PC-3 (cell line): ENCODE results near the gene SERPINB8. TPM values are rescaled to one million over a fixed set of nuclear protein-coding genes. Genes with fewer than 3 reads are reported as not detected.
A peak's percentile ranks its signal among the peaks of the same experiment; 100 is the strongest.

Source experiments
- ATAC-seq: fragments of 200-7000 bp; cut with Tn5 transposase; 2 replicates; pipeline ENCODE4 v1.9.1; 2020; ENCODE audit warnings: mild to moderate bottlenecking, moderate library complexity
- BruUV-seq: library from RNA; stranded (reverse); fragments of 400-500 nt; replicated peaks from 2 replicates; lab custom pipeline; 2021; lab: Mats Ljungman, UMichigan
- CTCF ChIA-PET: fragments of 300-600 bp; sonication (Branson Sonifier 250); formaldehyde crosslinking; loops from one replicate; lab custom pipeline; 2022; ENCODE audit warnings: antibody characterized with exemption; lab: Charles Lee
- POLR2A ChIA-PET: fragments of 300-600 bp; sonication (Branson Sonifier 250); formaldehyde crosslinking; loops from one replicate; lab custom pipeline; 2022; ENCODE audit warnings: antibody characterized with exemption; ENCODE audit not compliant: unreplicated experiment; lab: Charles Lee
- DNase-seq: peaks from one replicate; pipeline ENCODE4 v3.0.0-alpha.2; 2015
- H2AFZ ChIP-seq: fragments of 300-600 bp; sonication (generic); 2 replicates; pipeline ENCODE4 v1.6.0; 2016; ENCODE audit warnings: antibody characterized with exemption, low read length
- H3F3A ChIP-seq: fragments of 300-600 bp; sonication (generic); one replicate; pipeline ENCODE4 v1.6.0; 2017; ENCODE audit warnings: antibody characterized with exemption, low read length, control low read depth, mild to moderate bottlenecking; ENCODE audit not compliant: unreplicated experiment
- H3K27ac ChIP-seq: fragments of 300-600 bp; sonication (generic); 2 replicates; pipeline ENCODE4 v1.5.1; 2016; ENCODE audit warnings: mild to moderate bottlenecking, low read length
- H3K27me3 ChIP-seq: fragments of 300-600 bp; sonication (generic); 2 replicates; pipeline ENCODE4 v1.6.1; 2016; ENCODE audit warnings: low read length, mixed read lengths
- H3K36me3 ChIP-seq: fragments of 300-600 bp; sonication (generic); 2 replicates; pipeline ENCODE4 v1.6.1; 2016; ENCODE audit warnings: low read depth, mixed run types, low read length, mixed read lengths
- H3K4me1 ChIP-seq: fragments of 300-600 bp; sonication (generic); 2 replicates; pipeline ENCODE4 v1.5.1; 2016; ENCODE audit warnings: low read length; ENCODE audit not compliant: insufficient read depth
- H3K4me2 ChIP-seq: fragments of 300-600 bp; sonication (generic); 2 replicates; pipeline ENCODE4 v1.6.0; 2016; ENCODE audit warnings: low read length
- H3K4me3 ChIP-seq: fragments of 300-600 bp; sonication (generic); 2 replicates; pipeline ENCODE4 v1.5.1; 2016; ENCODE audit warnings: mild to moderate bottlenecking, low read length, mixed read lengths
- H3K79me2 ChIP-seq: fragments of 300-600 bp; sonication (generic); 2 replicates; pipeline ENCODE4 v1.6.1; 2017; ENCODE audit warnings: low read length, mixed read lengths
- H3K9ac ChIP-seq: fragments of 300-600 bp; sonication (generic); 2 replicates; pipeline ENCODE4 v1.6.0; 2016; ENCODE audit warnings: mild to moderate bottlenecking, low read length
- H3K9me2 ChIP-seq: fragments of 300-600 bp; sonication (generic); replicated peaks from 2 replicates; pipeline ENCODE4 v1.6.1; 2016; ENCODE audit warnings: mixed run types, low read length, mixed read lengths
- H3K9me3 ChIP-seq: fragments of 300-600 bp; sonication (generic); 2 replicates; pipeline ENCODE4 v1.6.1; 2016; ENCODE audit warnings: low read length, mixed read lengths
- H4K20me1 ChIP-seq: fragments of 300-600 bp; sonication (generic); 2 replicates; pipeline ENCODE4 v1.6.1; 2016; ENCODE audit warnings: low read length, mixed read lengths
- EZH2 ChIP-seq: fragments of 300-600 bp; sonication (generic); IDR thresholded peaks from one replicate; pipeline ENCODE4 v1.6.1; 2017; ENCODE audit warnings: antibody characterized with exemption, mild to moderate bottlenecking, low read length; ENCODE audit not compliant: unreplicated experiment
- EZH2phosphoT487 ChIP-seq: fragments of 300-600 bp; sonication (generic); IDR thresholded peaks from 2 replicates; pipeline ENCODE4 v1.6.1; 2018; ENCODE audit warnings: mild to moderate bottlenecking, antibody characterized with exemption, low read length, borderline replicate concordance
- intact Hi-C: fragments of 100-400 bp; cut with micrococcal nuclease; formaldehyde crosslinking; loops from 2 replicates; pipeline ENCODE4 v1.9.0; 2023
- total RNA-seq: library from RNA; depleted of rRNA; stranded (reverse); fragments of >200 nt; gene quantifications from 2 replicates; pipeline ENCODE4 v1.2.3, GENCODE V29; 2014
- TF ChIP-seq, protein P1 (sequence below): fragments of 300-600 bp; sonication (generic); conservative IDR thresholded peaks from 2 replicates; pipeline ENCODE4 v1.5.1; 2017; ENCODE audit warnings: antibody characterized with exemption, low read depth, mild to moderate bottlenecking, low read length

SERPINB8 gene
- total RNA-seq, 1 experiment from 2014 or later = 21.1 TPM

DNA sequence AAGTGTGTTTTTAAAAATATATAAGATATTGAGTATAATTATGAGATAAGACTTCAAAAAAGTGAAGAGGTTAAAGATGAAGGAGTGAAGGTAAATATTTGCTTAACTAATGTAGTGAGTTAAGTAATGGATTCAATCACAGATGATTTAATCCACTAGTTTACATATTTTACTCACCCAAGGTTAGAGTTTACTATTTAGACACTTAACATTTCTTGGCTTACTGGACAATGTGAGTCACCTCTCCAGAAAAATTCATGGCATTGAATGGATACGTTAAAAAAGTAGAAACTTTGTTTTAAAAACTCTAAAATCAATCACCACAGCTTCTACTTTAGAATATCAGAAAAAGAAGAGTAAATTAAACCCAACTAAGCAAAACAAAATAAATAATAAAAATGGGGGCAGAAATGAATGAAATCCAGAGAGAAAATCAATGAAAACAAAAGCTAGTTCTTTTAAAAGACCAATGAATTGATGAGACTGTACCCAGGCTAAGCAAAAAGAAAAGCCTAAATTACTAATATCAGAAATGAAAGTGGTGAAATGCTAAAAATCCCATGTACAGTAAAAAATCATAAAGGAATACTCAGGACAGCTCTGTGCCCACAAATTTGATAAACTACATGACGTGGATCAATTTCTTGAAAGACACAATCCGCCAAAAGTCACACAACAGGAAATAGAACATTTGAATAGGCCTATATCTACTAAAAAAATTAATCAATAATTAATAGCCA is 22.7 kb upstream of the SERPINB8 start:
- CTCF ChIA-PET = no interaction called here
- H3K27me3 ChIP-seq = no peaks in the 10 kb centered on the region
- H3K9me3 ChIP-seq = no peaks in the 10 kb centered on the region
- H3K9ac ChIP-seq = no peak overlapping the region
- H3K9me2 ChIP-seq = no peaks in the 10 kb centered on the region
- no peaks in the 10 kb centered on the region for H3K36me3 ChIP-seq
- DNase-seq (no peak), ATAC-seq (no peak)
- no peak for TF ChIP-seq EZH2
- TF ChIP-seq EZH2phosphoT487 = no peak
- TF ChIP-seq, protein P1, sequence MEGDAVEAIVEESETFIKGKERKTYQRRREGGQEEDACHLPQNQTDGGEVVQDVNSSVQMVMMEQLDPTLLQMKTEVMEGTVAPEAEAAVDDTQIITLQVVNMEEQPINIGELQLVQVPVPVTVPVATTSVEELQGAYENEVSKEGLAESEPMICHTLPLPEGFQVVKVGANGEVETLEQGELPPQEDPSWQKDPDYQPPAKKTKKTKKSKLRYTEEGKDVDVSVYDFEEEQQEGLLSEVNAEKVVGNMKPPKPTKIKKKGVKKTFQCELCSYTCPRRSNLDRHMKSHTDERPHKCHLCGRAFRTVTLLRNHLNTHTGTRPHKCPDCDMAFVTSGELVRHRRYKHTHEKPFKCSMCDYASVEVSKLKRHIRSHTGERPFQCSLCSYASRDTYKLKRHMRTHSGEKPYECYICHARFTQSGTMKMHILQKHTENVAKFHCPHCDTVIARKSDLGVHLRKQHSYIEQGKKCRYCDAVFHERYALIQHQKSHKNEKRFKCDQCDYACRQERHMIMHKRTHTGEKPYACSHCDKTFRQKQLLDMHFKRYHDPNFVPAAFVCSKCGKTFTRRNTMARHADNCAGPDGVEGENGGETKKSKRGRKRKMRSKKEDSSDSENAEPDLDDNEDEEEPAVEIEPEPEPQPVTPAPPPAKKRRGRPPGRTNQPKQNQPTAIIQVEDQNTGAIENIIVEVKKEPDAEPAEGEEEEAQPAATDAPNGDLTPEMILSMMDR = no peak
- peaks cover 22% of the 10 kb centered on the region; the same call in 1 of the 2 replicates for H3K4me1 ChIP-seq
- H3K4me2 ChIP-seq = no peak overlapping the region
- no peak overlapping the region for H3K27ac ChIP-seq
- H3K79me2 ChIP-seq = no peaks in the 10 kb centered on the region
- BruUV-seq = no TSS peak
- H3F3A ChIP-seq = no peaks in the 10 kb centered on the region
- intact Hi-C loops = no loop called here
- no peak overlapping the region for H2AFZ ChIP-seq
- POLR2A ChIA-PET = no interaction called here
- no peak overlapping the region for H3K4me3 ChIP-seq
- H4K20me1 ChIP-seq = no peaks in the 10 kb centered on the region

DNA sequence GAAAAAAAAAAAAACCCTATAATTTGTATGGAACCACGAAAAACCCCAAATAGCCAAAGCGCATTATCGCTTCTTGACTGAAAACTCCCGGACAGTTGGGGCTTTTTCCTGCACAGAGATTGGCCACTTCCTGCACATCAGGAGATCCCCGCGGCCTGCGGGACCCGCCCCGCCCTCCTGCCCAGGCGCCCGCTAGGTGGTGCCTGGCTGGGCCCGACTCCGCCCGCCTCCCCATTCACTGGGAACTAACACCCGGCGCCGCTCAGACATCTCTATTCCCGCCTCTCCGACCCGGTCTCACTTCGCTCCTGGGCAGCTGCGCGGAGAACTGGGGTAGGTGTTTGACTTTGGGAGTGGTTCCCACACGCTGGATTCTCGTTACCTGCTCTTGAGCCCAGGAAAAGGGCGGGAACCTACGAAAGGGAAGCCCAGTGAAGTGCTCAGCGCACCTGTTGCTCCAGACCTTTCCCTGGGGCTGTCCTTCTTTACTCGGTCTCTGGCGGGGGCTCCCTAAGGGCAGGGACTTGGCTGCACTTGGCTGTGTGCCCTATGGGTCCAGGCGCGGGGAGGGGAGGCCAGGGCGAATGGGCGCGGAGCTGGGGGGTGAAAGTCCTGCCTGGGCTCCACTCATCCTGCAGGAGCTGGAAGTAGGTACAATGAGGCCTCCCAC is 20.7 kb upstream of the SERPINB8 start, which contains the start of gene HMSD:
Gene HMSD (plus strand): TSS at position 234 of the 670 bp plus-strand sequence. CDS start 4,155 bp downstream, outside the sequence.
- Histone ChIP-seq H3K4me1 (peaks cover 22% of the 10 kb centered on the region; the same call in 1 of the 2 replicates), H3K9me3 (no peaks in the 10 kb centered on the region), H3F3A (no peaks in the 10 kb centered on the region), H3K9ac (peak within 1 kb of the TSS; percentile 10; the same call in 1 of the 2 replicates), H3K27me3 (no peaks in the 10 kb centered on the region), H3K4me2 (peak within 1 kb of the TSS; percentile 76), H3K79me2 (no peaks in the 10 kb centered on the region), H2AFZ (peak within 1 kb of the TSS; percentile 79), H3K9me2 (no peaks in the 10 kb centered on the region), H3K4me3 (peak within 1 kb of the TSS; percentile 54), H4K20me1 (no peaks in the 10 kb centered on the region), H3K27ac (no peak within 1 kb of the TSS), H3K36me3 (no peaks in the 10 kb centered on the region)
- DNase-seq (peak; percentile 72), ATAC-seq (peak; percentile 99)
- POLR2A ChIA-PET = no interaction called here
- no peak for TF ChIP-seq EZH2
- TF ChIP-seq, protein P1 = peak; percentile 56
- no peak for TF ChIP-seq EZH2phosphoT487
- BruUV-seq = TSS peak; percentile 66
- CTCF ChIA-PET = interaction anchor here (1.1 kb wide), 1 partner anchor 45 kb away, joined by 5 read pairs; no protein-coding TSS in a partner anchor
- intact Hi-C loops = loop anchor here (1.0 kb wide), 1 partner anchor 30 kb away; no protein-coding TSS in a partner anchor
